ENCODE measurements around the gene ACTL10.

ACTL10 gene

GRCh38 chr20:33664762-33665144, 2.0 kb upstream of the ACTL10 start:
- TF ChIP-seq CTCF (IDR thresholded peaks at IDR 0.05) (no peak), ZFX (IDR thresholded peaks at IDR 0.05; ENCODE audit: borderline replicate concordance) (no peak)
- H3K27ac ChIP-seq, result peak overlapping the region; percentile 98

- TF ChIP-seq ZFX (IDR thresholded peaks at IDR 0.05; ENCODE audit: borderline replicate concordance) (no peak), CTCF (IDR thresholded peaks at IDR 0.05) (no peak)
- H3K27ac ChIP-seq, result peak overlapping the region; percentile 98
These were observed 517 bp downstream of the ACTL10 start for GRCh38 chr20:33667245-33667675.

GRCh38 chr20:33667676-33668465, 1.1 kb downstream of the ACTL10 start:
- no peak for TF ChIP-seq ZFX (IDR thresholded peaks at IDR 0.05; ENCODE audit: borderline replicate concordance)
- TF ChIP-seq CTCF (IDR thresholded peaks at IDR 0.05), result peak; percentile 95
- H3K27ac ChIP-seq, result peak overlapping the region; percentile 98

- no peak for TF ChIP-seq CTCF (IDR thresholded peaks at IDR 0.05)
- no peak for TF ChIP-seq ZFX (IDR thresholded peaks at IDR 0.05; ENCODE audit: borderline replicate concordance)
- H3K27ac ChIP-seq, result peak overlapping the region; percentile 98
These were observed 1.9 kb downstream of the ACTL10 start for GRCh38 chr20:33668466-33669155.

- no peak for TF ChIP-seq CTCF (IDR thresholded peaks at IDR 0.05)
- no peak for TF ChIP-seq ZFX (IDR thresholded peaks at IDR 0.05; ENCODE audit: borderline replicate concordance)
- H3K27ac ChIP-seq, result peak overlapping the region; percentile 98
These were observed 2.5 kb downstream of the ACTL10 start for GRCh38 chr20:33669224-33669623.

GRCh38 chr20:33669873-33670640, 3.3 kb downstream of the ACTL10 start:
- no peak for TF ChIP-seq ZFX (IDR thresholded peaks at IDR 0.05; ENCODE audit: borderline replicate concordance)
- no peak for TF ChIP-seq CTCF (IDR thresholded peaks at IDR 0.05)
- H3K27ac ChIP-seq, result peak overlapping the region; percentile 98
